Myocyte (in vitro differentiated cells): Measurements from ENCODE around the gene RNF150. TPM values are rescaled to one million over a fixed set of nuclear protein-coding genes. Genes with fewer than 3 reads are reported as not detected.
"Not testable (repeated sequence)": the region's sequence is repeated elsewhere in the genome, so short reads cannot be mapped to it uniquely, and the experiment has no call there.

Source experiments
- DNase-seq: peaks from one replicate; pipeline ENCODE4 v3.0.0-alpha.2; 2012; ENCODE audit warnings: low read depth
- total RNA-seq: library from RNA; depleted of rRNA; stranded (reverse); fragments of >200 nt; gene quantifications from 2 replicates; pipeline ENCODE4 v1.2.3, GENCODE V29; 2014

RNF150 gene
- total RNA-seq, 1 donor from 2014 or later, result 1.5 TPM

- DNase-seq, result no peak
Measured at GRCh38 chr4:140834839-140835495, 298.3 kb downstream of the RNF150 start.

DNA sequence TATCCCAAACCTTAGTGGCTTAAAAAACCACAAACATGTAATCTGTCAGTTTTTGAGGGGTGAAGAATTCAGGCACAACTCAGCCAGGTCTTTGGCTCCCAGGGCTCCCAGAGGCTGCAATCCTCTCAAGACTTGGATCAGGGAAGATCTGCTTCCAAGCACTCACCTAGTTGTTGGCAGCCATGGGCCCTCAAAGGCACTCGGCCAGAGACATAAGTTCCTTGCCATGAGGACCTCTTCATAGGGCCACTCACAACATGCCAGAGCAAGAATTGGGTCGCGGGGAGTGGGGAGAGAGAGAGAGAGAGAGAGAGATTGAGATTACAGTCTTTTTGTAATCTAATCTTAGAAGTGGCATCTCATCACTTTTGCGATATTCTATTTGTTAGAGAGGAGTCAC lies 300.0 kb downstream of the RNF150 start:
- DNase-seq, result no peak

GRCh38 chr4:140829825-140830224 lies 303.4 kb downstream of the RNF150 start:
- no peak for DNase-seq

DNA sequence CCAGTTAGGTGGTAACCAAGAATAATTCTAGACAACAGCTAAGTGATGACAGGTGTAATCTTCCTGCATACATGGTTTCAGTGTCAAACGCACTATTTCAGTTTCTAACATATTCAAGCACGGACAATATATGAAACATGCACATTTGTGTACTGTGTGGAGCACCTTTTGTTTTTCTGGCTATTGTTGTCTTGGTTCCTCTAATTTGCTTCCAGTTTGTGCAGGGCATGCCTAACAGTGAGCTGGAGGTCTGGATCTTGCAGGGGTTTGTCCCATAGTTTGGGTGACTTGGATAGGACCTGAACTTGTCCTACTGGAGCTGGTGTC lies 306.6 kb downstream of the RNF150 start:
- DNase-seq, result no peak

- DNase-seq, result not testable (repeated sequence)
Measured at GRCh38 chr4:140820520-140820919, 312.7 kb downstream of the RNF150 start.

DNA sequence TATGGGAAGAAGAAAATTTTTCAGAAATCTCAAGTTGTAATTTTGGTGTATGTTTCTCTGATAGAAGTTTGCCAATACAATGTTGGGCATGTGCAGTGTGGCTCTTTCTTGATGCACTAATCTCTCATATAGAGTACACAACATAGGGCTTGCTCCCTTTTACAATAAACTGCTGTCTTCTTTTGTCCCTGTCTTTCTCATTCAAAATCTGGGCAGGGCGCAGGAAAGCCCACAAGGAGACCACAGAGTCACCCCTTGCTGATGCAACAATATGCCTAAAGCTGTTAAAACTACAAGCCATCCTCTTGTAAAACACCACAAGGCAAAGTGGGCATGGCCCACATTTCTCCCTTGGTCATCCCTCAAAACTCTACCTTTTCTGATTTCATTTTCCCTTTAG lies 313.7 kb downstream of the RNF150 start:
- DNase-seq, result no peak

DNA sequence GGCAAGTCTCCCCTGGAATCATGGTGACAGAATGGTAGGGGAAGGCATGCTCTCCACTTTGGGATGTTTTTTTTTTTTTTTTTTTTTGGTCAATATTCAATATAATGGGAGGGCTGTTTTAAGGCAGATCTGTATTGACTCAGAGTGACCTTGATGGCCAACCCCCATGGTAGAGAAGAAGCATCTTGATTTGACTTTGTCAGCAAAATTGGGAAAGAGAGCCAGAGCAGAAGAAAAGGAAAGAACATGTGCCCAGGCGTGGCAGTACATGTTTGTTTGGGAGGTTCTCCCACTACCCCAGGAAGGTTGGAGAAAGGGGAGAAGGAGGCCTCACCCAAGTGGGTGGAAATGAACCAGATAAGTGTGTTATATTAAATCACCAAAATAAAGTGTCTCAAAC lies 314.8 kb downstream of the RNF150 start:
- DNase-seq, result no peak

- no peak for DNase-seq
Measured at GRCh38 chr4:140816806-140817510, 316.3 kb downstream of the RNF150 start.

GRCh38 chr4:140813804-140814203 lies 319.5 kb downstream of the RNF150 start:
- no peak for DNase-seq

- no peak for DNase-seq
Measured at GRCh38 chr4:140812916-140813315, 320.4 kb downstream of the RNF150 start.

DNA sequence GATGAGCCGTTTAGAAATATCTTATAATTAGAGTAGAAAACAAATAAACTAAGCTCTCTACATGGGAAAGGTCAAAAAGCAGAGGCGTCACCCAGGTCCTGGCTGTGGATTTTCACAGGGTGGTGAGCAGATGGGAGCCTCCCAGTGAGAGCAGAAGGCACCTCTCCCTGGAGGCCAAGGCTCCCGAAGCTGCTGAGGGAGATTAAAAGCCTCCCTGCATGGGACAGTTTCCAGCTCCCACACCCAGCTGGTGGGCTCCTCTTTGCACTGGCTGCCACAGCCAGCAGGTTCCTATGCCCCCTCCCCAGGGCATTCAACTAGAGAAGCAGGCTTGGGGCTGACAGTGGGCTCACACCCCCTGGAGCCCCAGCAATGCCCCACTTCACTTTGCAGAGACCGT lies 321.8 kb downstream of the RNF150 start:
- no peak for DNase-seq

DNA sequence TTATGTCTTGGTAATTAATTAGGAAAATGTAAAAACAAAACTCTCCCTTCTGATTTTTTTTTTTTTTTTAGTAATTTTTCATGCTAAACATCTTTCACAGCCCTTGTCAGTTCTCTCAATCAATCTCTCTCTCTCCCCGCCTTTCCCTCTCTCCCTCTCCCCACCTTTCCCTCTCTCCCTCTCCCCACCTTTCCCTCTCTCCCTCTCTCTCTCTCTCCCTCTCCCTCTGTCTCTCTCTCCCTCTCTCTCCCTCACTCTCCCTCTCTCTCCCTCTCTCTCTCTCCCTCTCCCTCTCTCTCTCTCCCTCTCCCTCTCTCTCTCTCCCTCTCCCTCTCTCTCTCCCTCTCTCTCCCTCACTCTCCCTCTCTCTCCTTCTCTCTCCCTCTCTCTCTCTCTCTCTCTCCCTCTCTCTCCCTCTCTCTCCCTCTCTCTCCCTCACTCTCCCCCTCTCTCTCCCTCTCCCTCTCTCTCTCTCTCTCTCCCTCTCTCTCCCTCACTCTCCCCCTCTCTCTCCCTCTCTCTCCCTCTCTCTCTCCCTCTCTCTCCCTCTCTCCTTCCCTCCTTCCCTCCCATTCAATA lies 322.6 kb downstream of the RNF150 start:
- not testable (repeated sequence) for DNase-seq

Other genes with a start within 250 kb of the RNF150 start
- gene ZNF330, start 87.4 kb upstream of the RNF150 start, total RNA-seq, result 37.4 and 67.7 TPM in 2 replicates